WI38 (cell line): ENCODE measurements around the gene CDC27.
"Not testable (repeated sequence)": the region's sequence is repeated elsewhere in the genome, so short reads cannot be mapped to it uniquely, and the experiment has no call there.

Experiments
- H3K4me3 ChIP-seq: 2 replicates; pipeline ENCODE4 v1.5.1; 2011; ENCODE audit warnings: low read depth, mild to moderate bottlenecking, control low read depth, low read length
- CTCF ChIP-seq: IDR thresholded peaks from 2 replicates; pipeline ENCODE4 v1.5.1; 2012; ENCODE audit warnings: low read depth, mild to moderate bottlenecking, control low read depth, low read length

Gene CDC27

GRCh38 chr17:47225436-47225858, 36.4 kb upstream of the CDC27 start:
- TF ChIP-seq CTCF, result no peak
- no peak overlapping the region; the same call in 1 of the 2 replicates for H3K4me3 ChIP-seq

- no peak overlapping the region for H3K4me3 ChIP-seq
- TF ChIP-seq CTCF, result no peak
These were observed 35.9 kb upstream of the CDC27 start for GRCh38 chr17:47224966-47225365.

GRCh38 chr17:47224077-47224476, 35.0 kb upstream of the CDC27 start:
- not testable (repeated sequence) for H3K4me3 ChIP-seq

- H3K4me3 ChIP-seq, result no peak overlapping the region
- TF ChIP-seq CTCF, result no peak
These were observed 34.4 kb upstream of the CDC27 start for GRCh38 chr17:47223460-47223859.

GRCh38 chr17:47223007-47223406, 33.9 kb upstream of the CDC27 start:
- TF ChIP-seq CTCF, result no peak
- H3K4me3 ChIP-seq, result no peak overlapping the region

- no peak overlapping the region for H3K4me3 ChIP-seq
- TF ChIP-seq CTCF, result no peak
These were observed 33.0 kb upstream of the CDC27 start for GRCh38 chr17:47222047-47222446.

- no peak overlapping the region for H3K4me3 ChIP-seq
These were observed 32.1 kb upstream of the CDC27 start for GRCh38 chr17:47221154-47221553.

More at GRCh38 chr17:47221154-47221553, 32.1 kb upstream of the CDC27 start:
- TF ChIP-seq CTCF, result no peak
